ENCODE measurements around the gene TBC1D26.
"Not testable (repeated sequence)": the region's sequence is repeated elsewhere in the genome, so short reads cannot be mapped to it uniquely, and the experiment has no call there.

GRCh38 chr17:15770679-15771078 lies 38.6 kb downstream of the TBC1D26 start:
- TF ChIP-seq, protein P1, sequence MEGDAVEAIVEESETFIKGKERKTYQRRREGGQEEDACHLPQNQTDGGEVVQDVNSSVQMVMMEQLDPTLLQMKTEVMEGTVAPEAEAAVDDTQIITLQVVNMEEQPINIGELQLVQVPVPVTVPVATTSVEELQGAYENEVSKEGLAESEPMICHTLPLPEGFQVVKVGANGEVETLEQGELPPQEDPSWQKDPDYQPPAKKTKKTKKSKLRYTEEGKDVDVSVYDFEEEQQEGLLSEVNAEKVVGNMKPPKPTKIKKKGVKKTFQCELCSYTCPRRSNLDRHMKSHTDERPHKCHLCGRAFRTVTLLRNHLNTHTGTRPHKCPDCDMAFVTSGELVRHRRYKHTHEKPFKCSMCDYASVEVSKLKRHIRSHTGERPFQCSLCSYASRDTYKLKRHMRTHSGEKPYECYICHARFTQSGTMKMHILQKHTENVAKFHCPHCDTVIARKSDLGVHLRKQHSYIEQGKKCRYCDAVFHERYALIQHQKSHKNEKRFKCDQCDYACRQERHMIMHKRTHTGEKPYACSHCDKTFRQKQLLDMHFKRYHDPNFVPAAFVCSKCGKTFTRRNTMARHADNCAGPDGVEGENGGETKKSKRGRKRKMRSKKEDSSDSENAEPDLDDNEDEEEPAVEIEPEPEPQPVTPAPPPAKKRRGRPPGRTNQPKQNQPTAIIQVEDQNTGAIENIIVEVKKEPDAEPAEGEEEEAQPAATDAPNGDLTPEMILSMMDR (conservative IDR thresholded peaks at IDR 0.05 in 1 of 2, IDR thresholded peaks at IDR 0.05 in 1 of 2; ENCODE audit: low read depth in 1 of 2, low read length in 2 of 2), result not testable (repeated sequence)
- TF ChIP-seq EZH2 (IDR thresholded peaks at IDR 0.05; ENCODE audit: low read length, missing control alignments), result not testable (repeated sequence)

Data from fibroblast of lung (primary cell).